ENCODE measurements around the gene MRPL49. TPM values are rescaled to one million over a fixed set of nuclear protein-coding genes. Genes with fewer than 3 reads are reported as not detected.

The MRPL49 gene
- total RNA-seq, 4 donors from 2014 or later = 48.8 to 55.9 (median 54.2) TPM

GRCh38 chr11:65160643-65161042 lies 38.5 kb downstream of the MRPL49 start:
- H3K9me3 ChIP-seq = no peaks in the 10 kb centered on the region
- H3K4me3 ChIP-seq = no peak overlapping the region
- H3K4me1 ChIP-seq = peaks cover 0 to 3% (median 0%) of the 10 kb centered on the region in 4 donors
- no peak overlapping the region for H3K27ac ChIP-seq
- TF ChIP-seq POLR2A (IDR thresholded peaks at IDR 0.05) (no peak), CTCF (IDR thresholded peaks at IDR 0.05) (no peak), EP300 (IDR thresholded peaks at IDR 0.05) (no peak)
- H3K36me3 ChIP-seq = no peaks in the 10 kb centered on the region
- WGBS, 2 donors = 81 to 83% methylated on average over 3 of the region's 3 CpGs
- no peak for DNase-seq (ENCODE audit: low spot score in 2 of 2)
- H3K27me3 ChIP-seq = no peaks in the 10 kb centered on the region

- 77 to 83% methylated on average over 2 of the region's 2 CpGs for WGBS, 2 donors
- H3K4me1 ChIP-seq = peaks cover 0 to 12% (median 0%) of the 10 kb centered on the region in 4 donors
- TF ChIP-seq POLR2A (IDR thresholded peaks at IDR 0.05) = no peak
- no peak for TF ChIP-seq CTCF (IDR thresholded peaks at IDR 0.05)
- no peak for TF ChIP-seq EP300 (IDR thresholded peaks at IDR 0.05)
- no peak overlapping the region for H3K4me3 ChIP-seq
- no peak for DNase-seq (ENCODE audit: low spot score in 2 of 2)
- no peaks in the 10 kb centered on the region for H3K36me3 ChIP-seq
- H3K27ac ChIP-seq = no peak overlapping the region
- H3K27me3 ChIP-seq = no peaks in the 10 kb centered on the region
- H3K9me3 ChIP-seq = no peaks in the 10 kb centered on the region
Measured at GRCh38 chr11:65163684-65164083, 41.6 kb downstream of the MRPL49 start.

DNA sequence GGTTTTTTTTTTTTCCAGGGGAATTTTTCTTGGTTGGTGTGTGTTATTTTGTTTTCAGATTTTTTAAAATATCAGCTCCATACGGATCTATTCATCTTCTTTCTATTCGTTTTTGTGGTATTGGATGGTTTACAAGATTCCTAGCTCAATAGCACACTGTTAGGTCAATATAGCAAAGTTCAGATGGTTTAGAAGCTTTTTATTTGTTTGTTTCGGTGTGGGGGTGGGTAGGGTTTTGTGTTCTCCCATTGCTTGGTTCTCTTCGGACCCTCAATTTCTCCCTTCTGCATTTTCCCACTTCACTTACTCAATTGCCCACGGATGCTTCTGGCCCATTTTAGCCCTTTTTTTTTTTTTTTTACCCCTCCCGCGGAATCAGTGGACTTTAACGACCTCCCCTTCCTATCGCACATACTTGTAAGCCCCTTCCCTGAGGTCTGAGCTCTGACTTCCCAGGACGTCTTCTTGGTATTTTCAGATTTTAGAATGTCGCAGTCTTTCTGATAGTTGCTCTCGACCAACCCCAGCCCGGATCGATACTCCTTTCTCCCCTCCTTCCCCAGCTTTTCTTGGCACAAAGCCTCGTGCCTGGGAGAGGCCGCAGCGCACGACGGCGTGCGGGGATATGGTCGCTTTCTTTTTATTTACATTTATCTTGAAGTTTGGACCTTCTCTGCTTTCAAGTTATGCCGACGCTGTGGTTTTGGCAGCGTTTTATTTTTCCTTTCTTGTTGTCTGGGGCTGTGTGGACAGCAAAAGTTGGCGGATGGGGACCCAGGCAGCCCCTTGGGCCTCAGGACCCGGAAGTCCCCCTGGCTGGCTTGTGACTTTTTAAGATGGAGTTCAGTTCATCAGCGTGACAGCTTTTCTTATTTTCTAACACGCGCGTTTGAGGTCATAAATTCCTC lies 43.5 kb downstream of the MRPL49 start:
- Histone ChIP-seq H3K4me3 (peak overlapping the region; percentile 18 to 45 (median 34)), H3K9me3 (no peaks in the 10 kb centered on the region), H3K36me3 (no peaks in the 10 kb centered on the region), H3K27ac (peak overlapping the region in 3 of 4 donors; percentile 64 to 80 (median 80)), H3K4me1 (peaks cover 0 to 12% (median 0%) of the 10 kb centered on the region in 4 donors), H3K27me3 (no peaks in the 10 kb centered on the region)
- TF ChIP-seq POLR2A (IDR thresholded peaks at IDR 0.05) (no peak), EP300 (IDR thresholded peaks at IDR 0.05) (no peak), CTCF (IDR thresholded peaks at IDR 0.05) (no peak)
- 18 to 20% methylated on average over 31 of the region's 31 CpGs for WGBS, 2 donors
- DNase-seq (ENCODE audit: low spot score in 2 of 2) = peak in 1 of 2 donors; percentile 14

DNA sequence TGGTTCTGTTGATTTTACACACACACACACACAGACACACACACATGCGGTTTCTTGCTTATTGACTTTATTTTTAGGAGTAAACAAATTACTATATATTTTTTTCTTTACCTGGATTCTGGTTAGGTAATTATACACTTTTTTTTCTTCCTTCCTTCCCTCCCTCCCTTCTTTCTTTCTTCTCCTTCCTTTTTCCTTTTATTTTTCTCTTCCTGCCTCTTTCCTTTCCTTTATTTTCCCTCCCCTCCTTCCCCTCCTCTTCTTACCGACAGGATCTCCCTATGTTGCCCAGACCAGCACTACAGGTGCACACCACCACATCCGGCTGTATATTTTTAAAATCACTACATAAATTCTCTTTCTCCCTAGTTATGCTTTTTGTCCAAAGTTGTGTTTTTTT lies 44.8 kb downstream of the MRPL49 start:
- TF ChIP-seq POLR2A (IDR thresholded peaks at IDR 0.05) = no peak
- no peak for TF ChIP-seq CTCF (IDR thresholded peaks at IDR 0.05)
- TF ChIP-seq EP300 (IDR thresholded peaks at IDR 0.05) = no peak
- DNase-seq (ENCODE audit: low spot score in 2 of 2) = no peak
- Histone ChIP-seq H3K9me3 (no peaks in the 10 kb centered on the region), H3K4me3 (no peak overlapping the region), H3K27me3 (no peaks in the 10 kb centered on the region), H3K4me1 (peaks cover 0 to 12% (median 0%) of the 10 kb centered on the region in 4 donors), H3K27ac (peak overlapping the region in 1 of 4 donors; percentile 50), H3K36me3 (no peaks in the 10 kb centered on the region)
- WGBS, 2 donors = 80 to 90% methylated on average over 3 of the region's 3 CpGs

DNA sequence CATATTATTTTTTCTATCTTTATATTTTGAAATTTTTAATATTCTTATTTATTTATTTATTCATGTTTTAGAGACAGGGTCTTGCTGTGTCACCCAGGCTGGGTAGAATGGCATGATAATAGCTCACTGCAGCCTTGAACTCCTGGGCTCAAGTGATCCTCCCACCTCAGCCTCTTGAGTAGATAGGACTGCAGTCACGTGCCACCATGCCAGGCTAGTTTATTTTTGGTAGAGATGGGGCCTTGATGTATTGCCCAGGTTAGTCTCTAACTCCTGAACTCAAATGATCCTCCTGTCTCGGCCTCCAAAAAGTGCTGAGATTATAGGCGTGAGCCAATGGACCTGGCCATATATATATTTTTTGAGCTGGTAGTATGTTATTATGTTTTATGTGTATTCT lies 45.5 kb downstream of the MRPL49 start:
- WGBS, 2 donors = 93 to 97% methylated on average over 3 of the region's 3 CpGs
- H3K4me3 ChIP-seq = no peak overlapping the region
- no peaks in the 10 kb centered on the region for H3K36me3 ChIP-seq
- H3K27me3 ChIP-seq = no peaks in the 10 kb centered on the region
- TF ChIP-seq POLR2A (IDR thresholded peaks at IDR 0.05) (no peak), CTCF (IDR thresholded peaks at IDR 0.05) (no peak), EP300 (IDR thresholded peaks at IDR 0.05) (no peak)
- no peaks in the 10 kb centered on the region for H3K9me3 ChIP-seq
- no peak for DNase-seq (ENCODE audit: low spot score in 2 of 2)
- no peak overlapping the region for H3K27ac ChIP-seq
- H3K4me1 ChIP-seq = peaks cover 0 to 12% (median 0%) of the 10 kb centered on the region in 4 donors
